Endothelial cell (in vitro differentiated cells): ENCODE results near the gene EVPL. TPM values are rescaled to one million over a fixed set of nuclear protein-coding genes. Genes with fewer than 3 reads are reported as not detected.
A peak's percentile ranks its signal among the peaks of the same experiment; 100 is the strongest.

Source experiments
- DNase-seq: peaks from one replicate; pipeline ENCODE4 v3.0.0; 2021; ENCODE audit warnings: low spot score
- H3K27ac Mint-ChIP-seq: one replicate; pipeline ENCODE4 v1.8.0; 2021; ENCODE audit warnings: mixed read lengths, inconsistent platforms; ENCODE audit not compliant: unreplicated experiment
- H3K27me3 Mint-ChIP-seq: one replicate; pipeline ENCODE4 v1.8.0; 2021; ENCODE audit warnings: mild to moderate bottlenecking, moderate library complexity, mixed read lengths, inconsistent platforms; ENCODE audit not compliant: unreplicated experiment
- H3K36me3 Mint-ChIP-seq: one replicate; pipeline ENCODE4 v1.8.0; 2021; ENCODE audit warnings: mild to moderate bottlenecking, low read depth, mixed read lengths, inconsistent platforms; ENCODE audit not compliant: unreplicated experiment
- H3K4me1 Mint-ChIP-seq: one replicate; pipeline ENCODE4 v1.8.0; 2021; ENCODE audit warnings: mild to moderate bottlenecking, mixed read lengths, inconsistent platforms; ENCODE audit not compliant: unreplicated experiment
- H3K4me3 Mint-ChIP-seq: one replicate; pipeline ENCODE4 v1.8.0; 2021; ENCODE audit warnings: mild to moderate bottlenecking, mixed read lengths, inconsistent platforms; ENCODE audit not compliant: unreplicated experiment
- H3K9me3 Mint-ChIP-seq: one replicate; pipeline ENCODE4 v1.8.0; 2021; ENCODE audit warnings: mixed read lengths, inconsistent platforms; ENCODE audit not compliant: unreplicated experiment
- CTCF ChIP-seq: fragments of 200-600 bp; sonication (generic); IDR thresholded peaks from one replicate; pipeline ENCODE4 v1.5.0; 2021; ENCODE audit warnings: antibody characterized with exemption; ENCODE audit not compliant: unreplicated experiment
- total RNA-seq: library from RNA; stranded (reverse); fragmentation: NEBNext Ultra II Directional; extraction: Animal tissue kit (Norgen Biotek cat#: 25700); gene quantifications from one replicate; pipeline ENCODE4 v1.2.1, GENCODE V29; 2021; ENCODE audit not compliant: unreplicated experiment

The EVPL gene
- total RNA-seq, 1 donor from 2014 or later = not detected

- peaks cover 2% of the 10 kb centered on the region for H3K4me1 Mint-ChIP-seq
- H3K36me3 Mint-ChIP-seq = no peaks in the 10 kb centered on the region
- DNase-seq = no peak
- no peaks in the 10 kb centered on the region for H3K9me3 Mint-ChIP-seq
- H3K27me3 Mint-ChIP-seq = peaks cover 1% of the 10 kb centered on the region
- TF ChIP-seq CTCF = no peak
- H3K27ac Mint-ChIP-seq = no peak overlapping the region
- H3K4me3 Mint-ChIP-seq = no peak overlapping the region
These were observed 41.1 kb downstream of the EVPL start for GRCh38 chr17:75985986-75986385.

- H3K9me3 Mint-ChIP-seq = no peaks in the 10 kb centered on the region
- H3K4me3 Mint-ChIP-seq = no peak overlapping the region
- DNase-seq = no peak
- TF ChIP-seq CTCF = no peak
- peaks cover 11% of the 10 kb centered on the region for H3K4me1 Mint-ChIP-seq
- no peak overlapping the region for H3K27ac Mint-ChIP-seq
- H3K27me3 Mint-ChIP-seq = peaks cover 1% of the 10 kb centered on the region
- H3K36me3 Mint-ChIP-seq = no peaks in the 10 kb centered on the region
These were observed 43.5 kb downstream of the EVPL start for GRCh38 chr17:75983501-75984181.

GRCh38 chr17:75981019-75981615 is 46.0 kb downstream of the EVPL start:
- Mint-ChIP-seq H3K4me3 (peak overlapping the region; percentile 67), H3K4me1 (peaks cover 24% of the 10 kb centered on the region), H3K27me3 (peaks cover 1% of the 10 kb centered on the region), H3K9me3 (no peaks in the 10 kb centered on the region), H3K36me3 (no peaks in the 10 kb centered on the region), H3K27ac (peak overlapping the region; percentile 72)
- TF ChIP-seq CTCF = no peak
- DNase-seq = no peak

GRCh38 chr17:75980188-75981018 is 46.7 kb downstream of the EVPL start:
- no peak for TF ChIP-seq CTCF
- Mint-ChIP-seq H3K4me1 (peaks cover 26% of the 10 kb centered on the region), H3K27ac (peak overlapping the region; percentile 100), H3K9me3 (no peaks in the 10 kb centered on the region), H3K36me3 (no peaks in the 10 kb centered on the region), H3K4me3 (peak overlapping the region; percentile 98), H3K27me3 (peaks cover 1% of the 10 kb centered on the region)
- no peak for DNase-seq
